ENCODE results near the gene S100A8.

DNA sequence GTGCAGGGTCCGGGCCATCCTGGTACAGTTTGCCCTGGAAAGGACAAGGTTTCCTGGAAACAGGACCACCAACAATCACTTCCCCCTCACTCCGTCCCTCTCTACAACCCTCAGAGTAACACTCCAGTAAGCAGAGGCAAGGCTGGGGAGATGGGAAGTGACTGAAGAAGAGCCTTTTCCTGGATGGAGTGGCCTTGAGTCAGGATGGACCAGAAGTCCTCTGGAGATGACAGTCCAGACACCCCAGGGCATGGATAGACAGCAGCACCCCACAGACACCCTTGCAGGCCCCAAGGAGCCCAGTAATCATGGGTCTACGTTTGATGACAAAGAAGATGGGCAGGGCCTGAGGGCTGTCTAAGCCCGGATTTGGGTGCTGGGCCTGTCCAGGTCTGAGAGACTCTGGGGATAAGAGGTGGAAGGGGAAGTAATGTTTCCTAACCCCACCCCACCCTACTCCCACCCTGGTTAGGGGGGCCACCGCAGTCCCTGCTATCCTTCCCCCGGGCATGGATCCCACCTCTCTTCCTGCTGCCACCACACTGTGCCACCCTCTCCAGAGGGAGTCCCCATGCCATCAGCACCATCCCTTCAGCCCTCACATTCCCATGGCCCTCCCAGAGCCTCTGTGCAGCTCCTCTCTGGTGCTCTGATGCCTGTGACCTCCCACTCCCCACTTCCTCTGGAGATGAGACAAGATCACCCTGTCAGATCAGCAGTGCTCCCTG lies 7.2 kb upstream of the S100A8 start:
- no peak for TF ChIP-seq POLR2AphosphoS5 (IDR thresholded peaks at IDR 0.05; ENCODE audit: low read depth, low read length)
- TF ChIP-seq, protein P1, sequence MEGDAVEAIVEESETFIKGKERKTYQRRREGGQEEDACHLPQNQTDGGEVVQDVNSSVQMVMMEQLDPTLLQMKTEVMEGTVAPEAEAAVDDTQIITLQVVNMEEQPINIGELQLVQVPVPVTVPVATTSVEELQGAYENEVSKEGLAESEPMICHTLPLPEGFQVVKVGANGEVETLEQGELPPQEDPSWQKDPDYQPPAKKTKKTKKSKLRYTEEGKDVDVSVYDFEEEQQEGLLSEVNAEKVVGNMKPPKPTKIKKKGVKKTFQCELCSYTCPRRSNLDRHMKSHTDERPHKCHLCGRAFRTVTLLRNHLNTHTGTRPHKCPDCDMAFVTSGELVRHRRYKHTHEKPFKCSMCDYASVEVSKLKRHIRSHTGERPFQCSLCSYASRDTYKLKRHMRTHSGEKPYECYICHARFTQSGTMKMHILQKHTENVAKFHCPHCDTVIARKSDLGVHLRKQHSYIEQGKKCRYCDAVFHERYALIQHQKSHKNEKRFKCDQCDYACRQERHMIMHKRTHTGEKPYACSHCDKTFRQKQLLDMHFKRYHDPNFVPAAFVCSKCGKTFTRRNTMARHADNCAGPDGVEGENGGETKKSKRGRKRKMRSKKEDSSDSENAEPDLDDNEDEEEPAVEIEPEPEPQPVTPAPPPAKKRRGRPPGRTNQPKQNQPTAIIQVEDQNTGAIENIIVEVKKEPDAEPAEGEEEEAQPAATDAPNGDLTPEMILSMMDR (IDR thresholded peaks at IDR 0.05), result no peak
- TF ChIP-seq, protein P2, sequence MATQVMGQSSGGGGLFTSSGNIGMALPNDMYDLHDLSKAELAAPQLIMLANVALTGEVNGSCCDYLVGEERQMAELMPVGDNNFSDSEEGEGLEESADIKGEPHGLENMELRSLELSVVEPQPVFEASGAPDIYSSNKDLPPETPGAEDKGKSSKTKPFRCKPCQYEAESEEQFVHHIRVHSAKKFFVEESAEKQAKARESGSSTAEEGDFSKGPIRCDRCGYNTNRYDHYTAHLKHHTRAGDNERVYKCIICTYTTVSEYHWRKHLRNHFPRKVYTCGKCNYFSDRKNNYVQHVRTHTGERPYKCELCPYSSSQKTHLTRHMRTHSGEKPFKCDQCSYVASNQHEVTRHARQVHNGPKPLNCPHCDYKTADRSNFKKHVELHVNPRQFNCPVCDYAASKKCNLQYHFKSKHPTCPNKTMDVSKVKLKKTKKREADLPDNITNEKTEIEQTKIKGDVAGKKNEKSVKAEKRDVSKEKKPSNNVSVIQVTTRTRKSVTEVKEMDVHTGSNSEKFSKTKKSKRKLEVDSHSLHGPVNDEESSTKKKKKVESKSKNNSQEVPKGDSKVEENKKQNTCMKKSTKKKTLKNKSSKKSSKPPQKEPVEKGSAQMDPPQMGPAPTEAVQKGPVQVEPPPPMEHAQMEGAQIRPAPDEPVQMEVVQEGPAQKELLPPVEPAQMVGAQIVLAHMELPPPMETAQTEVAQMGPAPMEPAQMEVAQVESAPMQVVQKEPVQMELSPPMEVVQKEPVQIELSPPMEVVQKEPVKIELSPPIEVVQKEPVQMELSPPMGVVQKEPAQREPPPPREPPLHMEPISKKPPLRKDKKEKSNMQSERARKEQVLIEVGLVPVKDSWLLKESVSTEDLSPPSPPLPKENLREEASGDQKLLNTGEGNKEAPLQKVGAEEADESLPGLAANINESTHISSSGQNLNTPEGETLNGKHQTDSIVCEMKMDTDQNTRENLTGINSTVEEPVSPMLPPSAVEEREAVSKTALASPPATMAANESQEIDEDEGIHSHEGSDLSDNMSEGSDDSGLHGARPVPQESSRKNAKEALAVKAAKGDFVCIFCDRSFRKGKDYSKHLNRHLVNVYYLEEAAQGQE (IDR thresholded peaks at IDR 0.05; ENCODE audit: insufficient read depth in 1 of 2, low read depth in 2 of 2, low read length in 1 of 2), result no peak
